ENCODE measurements around the gene MKKS. TPM values are rescaled to one million over a fixed set of nuclear protein-coding genes. Genes with fewer than 3 reads are reported as not detected.

Gene MKKS
- total and polyA plus RNA-seq, 9 of the 15 experiments (the other 6 are each of a cell fraction or from before 2014, with no cell fraction given), result 6.8 to 26.8 (median 12.0) TPM

GRCh38 chr20:10434832-10435812, 1.1 kb upstream of the MKKS start, which contains the start of gene SLX4IP (continued):
- TF ChIP-seq NR0B1 (IDR thresholded peaks at IDR 0.05; ENCODE audit: partially characterized antibody), result no peak
- TF ChIP-seq HDAC6 (IDR thresholded peaks at IDR 0.05; ENCODE audit: low read depth, low read length), result no peak
- no peak for TF ChIP-seq MAZ (CRISPR knock-in tag; conservative IDR thresholded peaks at IDR 0.05 in 1 of 2, IDR thresholded peaks at IDR 0.05 in 1 of 2)
- TF ChIP-seq RAD21 (CRISPR knock-in tag; conservative IDR thresholded peaks at IDR 0.05 in 1 of 2, IDR thresholded peaks at IDR 0.05 in 1 of 2), result no peak
- TF ChIP-seq RBM39 (optimal IDR thresholded peaks at IDR 0.05; ENCODE audit: low read depth, low read length), result no peak
- no peak for TF ChIP-seq KHSRP (IDR thresholded peaks at IDR 0.05)
- peak; percentile 65; the same call in 1 of the 2 replicates for TF ChIP-seq SMAD4 (CRISPR knock-in tag; conservative IDR thresholded peaks at IDR 0.05)
- TF ChIP-seq ZNF165 (CRISPR knock-in tag; IDR thresholded peaks at IDR 0.05; ENCODE audit: borderline replicate concordance), result no peak
- TF ChIP-seq ZNF589 (CRISPR knock-in tag; IDR thresholded peaks at IDR 0.05; ENCODE audit: low read depth), result peak; percentile 52; the same call in 1 of the 2 replicates
- TF ChIP-seq NFE2 (IDR thresholded peaks at IDR 0.05; ENCODE audit: low read depth), result no peak
- no peak for TF ChIP-seq TCF7L2 (IDR thresholded peaks at IDR 0.05; ENCODE audit: low read depth, low read length)
- no peak for TF ChIP-seq ZNF23 (CRISPR knock-in tag; IDR thresholded peaks at IDR 0.05)
- no peak for TF ChIP-seq ESRRB (CRISPR knock-in tag; IDR thresholded peaks at IDR 0.05; ENCODE audit: borderline replicate concordance)
- TF ChIP-seq ZNF318 (IDR thresholded peaks at IDR 0.05; ENCODE audit: borderline replicate concordance in 1 of 2, low read depth in 1 of 2), result no peak
- peak; percentile 90 for TF ChIP-seq ETS1 (conservative IDR thresholded peaks at IDR 0.05; ENCODE audit: control insufficient read depth, low read depth, low read length)
